ENCODE data around the gene ACTL7A.
"Not testable (repeated sequence)": the region's sequence is repeated elsewhere in the genome, so short reads cannot be mapped to it uniquely, and the experiment has no call there.

The ACTL7A gene

GRCh38 chr9:108884701-108885100 lies 22.6 kb downstream of the ACTL7A start:
- H3K27ac ChIP-seq (ENCODE audit: low read depth, low read length, poor library complexity, severe bottlenecking) = no peak overlapping the region
- H3K9ac ChIP-seq (ENCODE audit: low read length) = no peak overlapping the region
- no peak for TF ChIP-seq EZH2 (IDR thresholded peaks at IDR 0.05; ENCODE audit: borderline replicate concordance, low read length)
- TF ChIP-seq, protein P1, sequence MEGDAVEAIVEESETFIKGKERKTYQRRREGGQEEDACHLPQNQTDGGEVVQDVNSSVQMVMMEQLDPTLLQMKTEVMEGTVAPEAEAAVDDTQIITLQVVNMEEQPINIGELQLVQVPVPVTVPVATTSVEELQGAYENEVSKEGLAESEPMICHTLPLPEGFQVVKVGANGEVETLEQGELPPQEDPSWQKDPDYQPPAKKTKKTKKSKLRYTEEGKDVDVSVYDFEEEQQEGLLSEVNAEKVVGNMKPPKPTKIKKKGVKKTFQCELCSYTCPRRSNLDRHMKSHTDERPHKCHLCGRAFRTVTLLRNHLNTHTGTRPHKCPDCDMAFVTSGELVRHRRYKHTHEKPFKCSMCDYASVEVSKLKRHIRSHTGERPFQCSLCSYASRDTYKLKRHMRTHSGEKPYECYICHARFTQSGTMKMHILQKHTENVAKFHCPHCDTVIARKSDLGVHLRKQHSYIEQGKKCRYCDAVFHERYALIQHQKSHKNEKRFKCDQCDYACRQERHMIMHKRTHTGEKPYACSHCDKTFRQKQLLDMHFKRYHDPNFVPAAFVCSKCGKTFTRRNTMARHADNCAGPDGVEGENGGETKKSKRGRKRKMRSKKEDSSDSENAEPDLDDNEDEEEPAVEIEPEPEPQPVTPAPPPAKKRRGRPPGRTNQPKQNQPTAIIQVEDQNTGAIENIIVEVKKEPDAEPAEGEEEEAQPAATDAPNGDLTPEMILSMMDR (IDR thresholded peaks at IDR 0.05; ENCODE audit: low read length) = no peak
- no peak overlapping the region for H2AFZ ChIP-seq (ENCODE audit: low read length)
- H4K20me1 ChIP-seq (ENCODE audit: insufficient read depth, low read length) = no peaks in the 10 kb centered on the region
- no peaks in the 10 kb centered on the region for H3K9me3 ChIP-seq (ENCODE audit: low read length)
- peaks cover 55% of the 10 kb centered on the region for H3K36me3 ChIP-seq (ENCODE audit: insufficient read depth, low read length)
- H3K27me3 ChIP-seq (ENCODE audit: insufficient read depth, low read length) = no peaks in the 10 kb centered on the region
- H3K79me2 ChIP-seq (ENCODE audit: insufficient read depth, low read length) = no peaks in the 10 kb centered on the region
- no peaks in the 10 kb centered on the region for H3K9me2 ChIP-seq (ENCODE audit: low read depth, low read length)
- H3F3A ChIP-seq (ENCODE audit: insufficient read depth, low read length) = no peaks in the 10 kb centered on the region
- H3K4me1 ChIP-seq (ENCODE audit: insufficient read depth, low read length, severe bottlenecking) = peaks cover 16% of the 10 kb centered on the region
- no peak overlapping the region for H3K4me2 ChIP-seq (ENCODE audit: low read length)
- H3K4me3 ChIP-seq (ENCODE audit: low read depth, low read length, poor library complexity, severe bottlenecking) = no peak overlapping the region

DNA sequence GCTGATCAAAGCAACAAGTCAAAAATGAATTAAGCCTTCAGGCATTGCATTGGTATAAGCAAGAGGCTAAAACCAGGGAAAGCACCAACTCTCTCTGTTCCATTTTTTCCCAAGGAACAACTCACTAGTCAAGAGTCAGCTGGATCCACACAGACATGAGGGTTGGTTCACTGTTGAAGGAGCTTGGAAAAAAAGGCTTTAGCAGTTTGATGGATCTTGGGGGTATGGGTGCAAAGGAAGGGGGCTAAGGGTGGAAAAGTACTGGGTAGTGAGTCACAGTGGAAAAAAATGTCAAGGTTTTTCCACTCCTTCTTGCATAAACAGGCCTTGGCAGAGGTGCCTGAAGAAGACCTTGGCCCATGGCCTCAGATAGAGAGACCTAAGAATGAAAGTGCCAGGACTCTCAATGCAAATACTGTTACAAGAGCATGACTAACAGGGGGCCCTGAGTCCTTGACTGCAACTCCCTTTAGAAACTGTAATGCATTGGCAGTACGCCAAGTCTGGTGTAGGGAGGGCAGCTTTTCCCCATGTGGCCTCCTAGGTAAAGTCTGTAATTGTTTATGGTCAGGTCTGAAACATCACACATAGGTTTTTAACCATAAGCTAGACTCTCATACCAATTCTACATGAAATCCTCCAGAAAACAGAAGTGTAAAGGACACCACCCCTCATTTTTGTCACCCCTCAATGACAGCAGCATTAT lies 23.7 kb downstream of the ACTL7A start:
- Histone ChIP-seq H3K27me3 (ENCODE audit: insufficient read depth, low read length) (no peaks in the 10 kb centered on the region), H3K36me3 (ENCODE audit: insufficient read depth, low read length) (peaks cover 56% of the 10 kb centered on the region), H3K9me3 (ENCODE audit: low read length) (no peaks in the 10 kb centered on the region), H3K4me1 (ENCODE audit: insufficient read depth, low read length, severe bottlenecking) (peaks cover 16% of the 10 kb centered on the region), H3F3A (ENCODE audit: insufficient read depth, low read length) (no peaks in the 10 kb centered on the region), H2AFZ (ENCODE audit: low read length) (no peak overlapping the region), H3K4me3 (ENCODE audit: low read depth, low read length, poor library complexity, severe bottlenecking) (no peak overlapping the region), H3K27ac (ENCODE audit: low read depth, low read length, poor library complexity, severe bottlenecking) (peak overlapping the region; percentile 87), H3K9me2 (ENCODE audit: low read depth, low read length) (no peaks in the 10 kb centered on the region), H4K20me1 (ENCODE audit: insufficient read depth, low read length) (no peaks in the 10 kb centered on the region), H3K4me2 (ENCODE audit: low read length) (peak overlapping the region; percentile 26; the same call in 1 of the 2 replicates), H3K79me2 (ENCODE audit: insufficient read depth, low read length) (no peaks in the 10 kb centered on the region), H3K9ac (ENCODE audit: low read length) (no peak overlapping the region)
- TF ChIP-seq EZH2 (IDR thresholded peaks at IDR 0.05; ENCODE audit: borderline replicate concordance, low read length) = no peak
- TF ChIP-seq, protein P1 (IDR thresholded peaks at IDR 0.05; ENCODE audit: low read length) = no peak

DNA sequence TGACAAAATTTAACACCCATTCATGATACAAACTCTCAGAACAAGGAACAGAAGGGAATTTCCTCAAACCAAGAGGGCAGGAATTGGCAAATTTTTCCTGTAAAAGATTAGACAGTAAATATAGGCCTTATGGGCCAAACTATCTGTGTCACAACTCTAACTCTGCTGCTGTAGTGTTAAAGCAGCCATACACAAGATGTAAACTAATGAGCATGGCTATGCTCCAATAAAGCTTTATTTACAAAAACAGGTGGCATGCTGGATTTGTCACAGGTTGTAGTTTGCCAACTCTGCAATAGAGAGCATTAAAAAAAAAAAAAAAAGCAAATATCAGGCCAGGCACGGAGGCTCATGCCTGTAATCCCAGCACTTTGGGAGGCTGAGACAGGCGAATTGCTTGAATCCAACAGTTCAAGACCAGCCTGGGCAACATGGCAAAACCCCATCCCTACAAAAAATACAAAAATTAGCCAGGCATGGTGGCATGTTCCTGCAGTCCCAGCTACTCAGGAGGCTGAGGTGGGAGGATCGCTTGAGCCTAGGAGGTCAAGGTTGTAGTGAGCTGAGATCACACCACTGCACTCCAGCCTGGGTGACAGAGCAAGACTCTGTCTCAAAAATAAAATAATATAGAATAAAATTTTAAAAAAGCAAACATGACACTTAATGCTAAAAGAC lies 24.7 kb downstream of the ACTL7A start:
- Histone ChIP-seq H3K36me3 (ENCODE audit: insufficient read depth, low read length) (peaks cover 60% of the 10 kb centered on the region), H3K4me1 (ENCODE audit: insufficient read depth, low read length, severe bottlenecking) (peaks cover 16% of the 10 kb centered on the region), H3K27ac (ENCODE audit: low read depth, low read length, poor library complexity, severe bottlenecking) (peak overlapping the region; percentile 87)
- H3K79me2 ChIP-seq (ENCODE audit: insufficient read depth, low read length); H2AFZ ChIP-seq (ENCODE audit: low read length); H3K9ac ChIP-seq (ENCODE audit: low read length); H3K9me2 ChIP-seq (ENCODE audit: low read depth, low read length); H3K4me3 ChIP-seq (ENCODE audit: low read depth, low read length, poor library complexity, severe bottlenecking); H3K4me2 ChIP-seq (ENCODE audit: low read length); H3F3A ChIP-seq (ENCODE audit: insufficient read depth, low read length); H4K20me1 ChIP-seq (ENCODE audit: insufficient read depth, low read length); H3K27me3 ChIP-seq (ENCODE audit: insufficient read depth, low read length); H3K9me3 ChIP-seq (ENCODE audit: low read length): not testable (repeated sequence)
